DND-41 (cell line): ENCODE measurements around the gene ASB18.

Experiments used
- EZH2 ChIP-seq: IDR thresholded peaks from 3 replicates; pipeline ENCODE4 v1.6.1; 2012; ENCODE audit warnings: borderline replicate concordance, low read depth, mild to moderate bottlenecking, moderate library complexity, low read length, inconsistent platforms; ENCODE audit not compliant: severe bottlenecking
- TF ChIP-seq, protein P1 (sequence below): IDR thresholded peaks from 2 replicates; pipeline ENCODE4 v1.5.1; 2012; ENCODE audit warnings: borderline replicate concordance, low read length, moderate library complexity, mild to moderate bottlenecking; ENCODE audit not compliant: poor library complexity, severe bottlenecking; ENCODE audit errors: extremely low read depth

DNA sequence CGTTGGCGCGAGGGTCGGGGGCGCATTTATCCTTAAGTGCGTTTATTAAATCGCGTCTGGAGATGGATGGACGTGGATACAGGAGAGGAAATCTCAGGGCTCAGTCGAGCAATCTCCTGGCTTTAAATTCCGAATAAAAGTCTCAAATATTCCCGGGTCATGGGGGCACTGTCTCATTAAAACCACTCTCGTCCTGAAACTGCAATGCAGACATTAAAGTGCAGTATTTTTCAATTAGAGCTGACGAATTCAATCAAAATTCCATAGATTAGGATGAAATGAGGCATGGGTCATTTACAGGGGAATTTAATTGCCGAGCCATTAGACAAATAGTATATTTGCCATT lies 85.3 kb downstream of the ASB18 start:
- TF ChIP-seq, protein P1, sequence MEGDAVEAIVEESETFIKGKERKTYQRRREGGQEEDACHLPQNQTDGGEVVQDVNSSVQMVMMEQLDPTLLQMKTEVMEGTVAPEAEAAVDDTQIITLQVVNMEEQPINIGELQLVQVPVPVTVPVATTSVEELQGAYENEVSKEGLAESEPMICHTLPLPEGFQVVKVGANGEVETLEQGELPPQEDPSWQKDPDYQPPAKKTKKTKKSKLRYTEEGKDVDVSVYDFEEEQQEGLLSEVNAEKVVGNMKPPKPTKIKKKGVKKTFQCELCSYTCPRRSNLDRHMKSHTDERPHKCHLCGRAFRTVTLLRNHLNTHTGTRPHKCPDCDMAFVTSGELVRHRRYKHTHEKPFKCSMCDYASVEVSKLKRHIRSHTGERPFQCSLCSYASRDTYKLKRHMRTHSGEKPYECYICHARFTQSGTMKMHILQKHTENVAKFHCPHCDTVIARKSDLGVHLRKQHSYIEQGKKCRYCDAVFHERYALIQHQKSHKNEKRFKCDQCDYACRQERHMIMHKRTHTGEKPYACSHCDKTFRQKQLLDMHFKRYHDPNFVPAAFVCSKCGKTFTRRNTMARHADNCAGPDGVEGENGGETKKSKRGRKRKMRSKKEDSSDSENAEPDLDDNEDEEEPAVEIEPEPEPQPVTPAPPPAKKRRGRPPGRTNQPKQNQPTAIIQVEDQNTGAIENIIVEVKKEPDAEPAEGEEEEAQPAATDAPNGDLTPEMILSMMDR = no peak
- TF ChIP-seq EZH2 = no peak
